ENCODE data around the gene SPATS1. TPM values are rescaled to one million over a fixed set of nuclear protein-coding genes. Genes with fewer than 3 reads are reported as not detected.
"Not testable (repeated sequence)": the region's sequence is repeated elsewhere in the genome, so short reads cannot be mapped to it uniquely, and the experiment has no call there.

The SPATS1 gene
- total and polyA plus RNA-seq, 2 of the 4 experiments (the other 2 are of a cell fraction) = not detected

GRCh38 chr6:44316481-44316880 is 26.0 kb upstream of the SPATS1 start:
- dilution Hi-C loops (cut with HindIII; ENCODE audit: low sequenced_read_pairs, unreplicated experiment) (no loop called here), in situ Hi-C loops (cut with MboI; ENCODE audit: low sequenced_read_pairs) (no loop called here), intact Hi-C loops (cut with micrococcal nuclease) (no loop called here)
- no peak overlapping the region for H4K91ac ChIP-seq (ENCODE audit: insufficient read depth, low read depth, low read length)
- BruUV-seq (replicated peaks) = no TSS peak
- no peak for DNase-seq
- no peak overlapping the region for H3K4me2 ChIP-seq (ENCODE audit: low read depth, low read length)
- no peak overlapping the region for H2BK5ac ChIP-seq (ENCODE audit: low read depth, low read length, poor library complexity, severe bottlenecking)
- no peak overlapping the region for H4K8ac ChIP-seq (ENCODE audit: low read depth in 2 of 2, low read length in 2 of 2)
- H3K36me3 ChIP-seq (ENCODE audit: control insufficient read depth, insufficient read depth, low read length) = no peaks in the 10 kb centered on the region; the same call in 1 of the 2 replicates
- H3K4me3 ChIP-seq (ENCODE audit: insufficient read depth, low read depth, low read length) = no peak overlapping the region
- no peak overlapping the region for H3K9ac ChIP-seq (ENCODE audit: low read depth, low read length)
- no peak overlapping the region for H2AK5ac ChIP-seq (ENCODE audit: low read depth, low read length)
- no peak overlapping the region for H3K4ac ChIP-seq (ENCODE audit: low read depth, low read length)
- no peak for ATAC-seq (ENCODE audit: low read depth)
- ChIA-PET CTCF (no interaction called here), POLR2A (ENCODE audit: unreplicated experiment) (no interaction called here)
- no peak overlapping the region for H2BK20ac ChIP-seq (ENCODE audit: low read depth, low read length)
- H3K9me1 ChIP-seq (ENCODE audit: insufficient read depth, low read length) = peaks cover 7% of the 10 kb centered on the region
- H2AK9ac ChIP-seq (replicated peaks; ENCODE audit: low read depth, low read length, poor library complexity) = no peak overlapping the region
- H3K27me3 ChIP-seq (ENCODE audit: control insufficient read depth, insufficient read depth, low read length) = peaks cover 31% of the 10 kb centered on the region
- H3K79me1 ChIP-seq (ENCODE audit: low read depth in 1 of 2, low read length in 2 of 2) = peaks cover 11 to 16% of the 10 kb centered on the region in 2 experiments
- peaks cover 5% of the 10 kb centered on the region for H3K4me1 ChIP-seq (ENCODE audit: control insufficient read depth, insufficient read depth, low read length)
- H4K20me1 ChIP-seq (ENCODE audit: insufficient read depth, low read length) = no peaks in the 10 kb centered on the region
- TF ChIP-seq RAD21 (IDR thresholded peaks at IDR 0.05; ENCODE audit: low read length) = no peak
- no peak for TF ChIP-seq MAFK (IDR thresholded peaks at IDR 0.05; ENCODE audit: low read depth, low read length)
- no peak for TF ChIP-seq BHLHE40 (IDR thresholded peaks at IDR 0.05; ENCODE audit: low read depth, low read length)
- no peak for TF ChIP-seq RFX5 (IDR thresholded peaks at IDR 0.05; ENCODE audit: low read depth, low read length)
- TF ChIP-seq FOS (IDR thresholded peaks at IDR 0.05; ENCODE audit: low read depth, low read length) = no peak
- TF ChIP-seq POLR2A (IDR thresholded peaks at IDR 0.05; ENCODE audit: low read depth, low read length) = no peak
- TF ChIP-seq CTCF (conservative IDR thresholded peaks at IDR 0.05; ENCODE audit: low read depth, low read length) = no peak
- TF ChIP-seq USF2 (IDR thresholded peaks at IDR 0.05; ENCODE audit: low read depth, low read length) = no peak
- H3K23ac ChIP-seq (ENCODE audit: low read depth, low read length) = no peak overlapping the region
- H3K18ac ChIP-seq (ENCODE audit: low read depth, low read length) = no peak overlapping the region
- no peak overlapping the region for H3K27ac ChIP-seq (ENCODE audit: insufficient read depth, low read length)
- H4K5ac ChIP-seq (ENCODE audit: low read depth, low read length) = no peak overlapping the region
- no CpG with 5 or more reads among the region's 12 CpGs for WGBS, 2 experiments (ENCODE audit: extremely low coverage in 2 of 2, insufficient read length in 1 of 2)
- H3K56ac ChIP-seq (ENCODE audit: extremely low read depth, insufficient read depth, low read length) = no peak overlapping the region
- no peak overlapping the region for H3K14ac ChIP-seq (replicated peaks; ENCODE audit: low read depth, low read length)
- H2BK120ac ChIP-seq (ENCODE audit: low read depth, low read length) = no peak overlapping the region
- H3K9me3 ChIP-seq (ENCODE audit: control insufficient read depth, insufficient read depth, low read length) = no peaks in the 10 kb centered on the region
- H2BK15ac ChIP-seq (ENCODE audit: low read depth, low read length) = no peak overlapping the region
- no peak overlapping the region for H2AFZ ChIP-seq (replicated peaks; ENCODE audit: low read length, poor library complexity)

GRCh38 chr6:44317136-44317631 is 25.3 kb upstream of the SPATS1 start:
- H3K4me3 ChIP-seq (ENCODE audit: insufficient read depth, low read depth, low read length); H2AFZ ChIP-seq (replicated peaks; ENCODE audit: low read length, poor library complexity); DNase-seq; H3K4me2 ChIP-seq (ENCODE audit: low read depth, low read length); H3K4me1 ChIP-seq (ENCODE audit: control insufficient read depth, insufficient read depth, low read length); H3K23ac ChIP-seq (ENCODE audit: low read depth, low read length); H2BK120ac ChIP-seq (ENCODE audit: low read depth, low read length); H4K5ac ChIP-seq (ENCODE audit: low read depth, low read length); H3K27ac ChIP-seq (ENCODE audit: insufficient read depth, low read length); H2BK5ac ChIP-seq (ENCODE audit: low read depth, low read length, poor library complexity, severe bottlenecking); H3K56ac ChIP-seq (ENCODE audit: extremely low read depth, insufficient read depth, low read length); H2BK20ac ChIP-seq (ENCODE audit: low read depth, low read length); intact Hi-C loops (cut with micrococcal nuclease); H4K8ac ChIP-seq (ENCODE audit: low read depth in 2 of 2, low read length in 2 of 2); H2AK5ac ChIP-seq (ENCODE audit: low read depth, low read length); H3K9me1 ChIP-seq (ENCODE audit: insufficient read depth, low read length); H3K18ac ChIP-seq (ENCODE audit: low read depth, low read length); H3K36me3 ChIP-seq (ENCODE audit: control insufficient read depth, insufficient read depth, low read length); dilution Hi-C loops (cut with HindIII; ENCODE audit: low sequenced_read_pairs, unreplicated experiment); H3K14ac ChIP-seq (replicated peaks; ENCODE audit: low read depth, low read length); H4K20me1 ChIP-seq (ENCODE audit: insufficient read depth, low read length); CTCF ChIA-PET; H3K4ac ChIP-seq (ENCODE audit: low read depth, low read length); in situ Hi-C loops (cut with MboI; ENCODE audit: low sequenced_read_pairs); ATAC-seq (ENCODE audit: low read depth); H3K9me3 ChIP-seq (ENCODE audit: control insufficient read depth, insufficient read depth, low read length); H3K79me1 ChIP-seq (ENCODE audit: low read depth in 1 of 2, low read length in 2 of 2); H4K91ac ChIP-seq (ENCODE audit: insufficient read depth, low read depth, low read length); POLR2A ChIA-PET (ENCODE audit: unreplicated experiment); H2BK15ac ChIP-seq (ENCODE audit: low read depth, low read length); H2AK9ac ChIP-seq (replicated peaks; ENCODE audit: low read depth, low read length, poor library complexity); H3K9ac ChIP-seq (ENCODE audit: low read depth, low read length); BruUV-seq (replicated peaks): not testable (repeated sequence)
- WGBS, 2 experiments (ENCODE audit: extremely low coverage in 2 of 2, insufficient read length in 1 of 2) = no CpG with 5 or more reads among the region's 9 CpGs
- H3K27me3 ChIP-seq (ENCODE audit: control insufficient read depth, insufficient read depth, low read length) = peaks cover 31% of the 10 kb centered on the region
